ENCODE data around the gene PEAR1. TPM values are rescaled to one million over a fixed set of nuclear protein-coding genes. Genes with fewer than 3 reads are reported as not detected.
A peak's percentile ranks its signal among the peaks of the same experiment; 100 is the strongest.

PEAR1 gene, protein sequence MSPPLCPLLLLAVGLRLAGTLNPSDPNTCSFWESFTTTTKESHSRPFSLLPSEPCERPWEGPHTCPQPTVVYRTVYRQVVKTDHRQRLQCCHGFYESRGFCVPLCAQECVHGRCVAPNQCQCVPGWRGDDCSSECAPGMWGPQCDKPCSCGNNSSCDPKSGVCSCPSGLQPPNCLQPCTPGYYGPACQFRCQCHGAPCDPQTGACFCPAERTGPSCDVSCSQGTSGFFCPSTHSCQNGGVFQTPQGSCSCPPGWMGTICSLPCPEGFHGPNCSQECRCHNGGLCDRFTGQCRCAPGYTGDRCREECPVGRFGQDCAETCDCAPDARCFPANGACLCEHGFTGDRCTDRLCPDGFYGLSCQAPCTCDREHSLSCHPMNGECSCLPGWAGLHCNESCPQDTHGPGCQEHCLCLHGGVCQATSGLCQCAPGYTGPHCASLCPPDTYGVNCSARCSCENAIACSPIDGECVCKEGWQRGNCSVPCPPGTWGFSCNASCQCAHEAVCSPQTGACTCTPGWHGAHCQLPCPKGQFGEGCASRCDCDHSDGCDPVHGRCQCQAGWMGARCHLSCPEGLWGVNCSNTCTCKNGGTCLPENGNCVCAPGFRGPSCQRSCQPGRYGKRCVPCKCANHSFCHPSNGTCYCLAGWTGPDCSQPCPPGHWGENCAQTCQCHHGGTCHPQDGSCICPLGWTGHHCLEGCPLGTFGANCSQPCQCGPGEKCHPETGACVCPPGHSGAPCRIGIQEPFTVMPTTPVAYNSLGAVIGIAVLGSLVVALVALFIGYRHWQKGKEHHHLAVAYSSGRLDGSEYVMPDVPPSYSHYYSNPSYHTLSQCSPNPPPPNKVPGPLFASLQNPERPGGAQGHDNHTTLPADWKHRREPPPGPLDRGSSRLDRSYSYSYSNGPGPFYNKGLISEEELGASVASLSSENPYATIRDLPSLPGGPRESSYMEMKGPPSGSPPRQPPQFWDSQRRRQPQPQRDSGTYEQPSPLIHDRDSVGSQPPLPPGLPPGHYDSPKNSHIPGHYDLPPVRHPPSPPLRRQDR
- polyA plus RNA-seq (2011; rRNA removed) (14.9 and 16.1 TPM in 2 replicates), polyA minus RNA-seq (2011; rRNA and poly(A)+ RNA removed) (6.2 and 8.9 TPM in 2 replicates)

DNA sequence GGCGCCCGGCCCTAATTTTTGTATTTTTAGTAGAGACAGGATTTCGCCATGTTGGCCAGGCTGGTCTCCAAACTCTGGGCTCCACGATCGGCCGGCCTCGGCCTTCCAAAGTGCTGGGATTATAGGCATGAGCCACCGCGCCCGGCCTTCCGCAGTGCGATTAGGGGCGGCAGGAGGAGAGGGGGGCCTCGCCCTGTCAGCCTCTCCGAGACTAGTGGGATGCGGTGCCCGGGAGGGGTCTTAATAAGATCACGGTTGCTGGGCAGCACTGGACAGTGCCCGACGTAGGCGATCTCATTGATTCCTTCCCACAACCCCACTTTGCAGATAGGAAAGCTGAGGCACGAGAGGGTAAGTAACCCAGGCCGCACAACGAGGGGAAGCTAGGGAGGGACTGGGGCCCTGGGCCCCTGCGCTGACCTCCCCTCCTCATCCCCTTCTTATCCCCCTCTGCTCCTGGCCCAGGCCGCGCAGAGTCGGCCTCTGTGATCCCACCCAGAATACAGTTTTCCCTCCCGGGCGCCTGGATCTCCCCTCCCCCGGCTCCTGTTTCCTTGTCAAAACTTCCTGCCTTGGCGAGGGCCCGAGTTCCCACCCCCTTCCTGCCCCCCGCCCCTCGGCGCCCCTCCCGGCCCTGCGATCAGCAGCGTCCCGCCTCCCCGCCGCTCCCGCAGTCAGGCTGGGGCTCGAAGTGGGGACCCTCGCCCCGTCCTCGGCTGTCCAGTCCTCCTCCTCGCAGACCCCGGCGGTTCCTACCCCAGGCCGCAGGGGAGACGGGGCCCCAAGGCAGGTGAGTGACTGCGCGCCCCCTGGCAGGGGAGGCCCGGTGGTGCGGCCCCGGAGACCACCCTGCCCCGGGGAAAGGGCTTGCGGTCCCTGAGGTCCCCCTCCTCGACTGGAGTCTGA is at the start of gene PEAR1:
Gene PEAR1 (plus strand): TSS at position 671 of the 906 bp plus-strand sequence. CDS start 10,209 bp downstream, outside the sequence.
- H3K27ac ChIP-seq (ENCODE audit: low read depth, low read length): peak within 1 kb of the TSS; percentile 77
- no peaks in the 10 kb centered on the region; the same call in 1 of the 2 replicates for H3K9me3 ChIP-seq (ENCODE audit: control insufficient read depth, insufficient read depth, low read length)
- POLR2A ChIA-PET: no interaction called here
- H3K4me3 ChIP-seq (ENCODE audit: low read depth, low read length): peak within 1 kb of the TSS; percentile 65
- DNase-seq (ENCODE audit: low read depth, low spot score): no peak
- TF ChIP-seq CTCF (IDR thresholded peaks at IDR 0.05; ENCODE audit: low read depth, low read length): peak; percentile 16; the same call in 1 of the 2 replicates
- CTCF ChIA-PET: interaction anchor here (0.5 to 6.7 kb wide), 22 partner anchors 9 to 515 kb away, joined by 3 to 108 read pairs (median 7); partner anchors contain the start of genes ISG20L2, LRRC71, METTL25B and NTRK1
- peaks cover 3% of the 10 kb centered on the region for H3K27me3 ChIP-seq (ENCODE audit: control insufficient read depth, insufficient read depth, low read length)

- POLR2A ChIA-PET: no interaction called here
- Histone ChIP-seq H3K27me3 (ENCODE audit: control insufficient read depth, insufficient read depth, low read length) (peaks cover 88% of the 10 kb centered on the region), H3K27ac (ENCODE audit: low read depth, low read length) (no peak overlapping the region), H3K4me3 (ENCODE audit: low read depth, low read length) (no peak overlapping the region), H3K9me3 (ENCODE audit: control insufficient read depth, insufficient read depth, low read length) (peaks cover 3% of the 10 kb centered on the region; the same call in 1 of the 2 replicates)
- CTCF ChIA-PET: interaction anchor here (1.6 kb wide), 1 partner anchor 16 kb away, joined by 5 read pairs; no protein-coding TSS in a partner anchor
- no peak for TF ChIP-seq CTCF (IDR thresholded peaks at IDR 0.05; ENCODE audit: low read depth, low read length)
- no peak for DNase-seq (ENCODE audit: low read depth, low spot score)
These were observed 49.4 kb upstream of the PEAR1 start for GRCh38 chr1:156844102-156844501.

DNA sequence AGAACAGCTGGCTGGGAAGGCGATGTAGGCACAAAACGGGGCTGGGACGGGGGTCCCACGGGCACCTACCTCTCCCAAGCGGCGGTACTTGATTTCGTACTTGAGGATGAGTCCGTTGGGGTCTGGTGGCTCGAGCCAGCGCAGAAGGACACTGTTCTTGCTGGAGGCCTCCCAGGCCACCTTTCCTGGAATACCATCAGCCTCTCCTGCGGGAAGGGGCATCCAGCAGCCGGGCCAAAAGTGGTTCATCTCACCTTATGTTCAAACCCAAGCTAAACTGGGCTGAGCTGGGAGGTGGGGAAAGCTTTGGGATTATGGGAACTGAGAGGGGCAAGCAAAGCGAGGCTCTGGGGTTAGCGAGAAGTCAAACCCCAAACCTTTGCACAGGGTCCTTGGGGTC is 48.9 kb upstream of the PEAR1 start:
- Histone ChIP-seq H3K27ac (ENCODE audit: low read depth, low read length) (no peak overlapping the region), H3K27me3 (ENCODE audit: control insufficient read depth, insufficient read depth, low read length) (peaks cover 91% of the 10 kb centered on the region), H3K4me3 (ENCODE audit: low read depth, low read length) (no peak overlapping the region), H3K9me3 (ENCODE audit: control insufficient read depth, insufficient read depth, low read length) (peaks cover 3% of the 10 kb centered on the region; the same call in 1 of the 2 replicates)
- CTCF ChIA-PET: no interaction called here
- no peak for DNase-seq (ENCODE audit: low read depth, low spot score)
- no peak for TF ChIP-seq CTCF (IDR thresholded peaks at IDR 0.05; ENCODE audit: low read depth, low read length)
- POLR2A ChIA-PET: no interaction called here

GRCh38 chr1:156845055-156845952 is 48.2 kb upstream of the PEAR1 start:
- TF ChIP-seq CTCF (IDR thresholded peaks at IDR 0.05; ENCODE audit: low read depth, low read length): no peak
- Histone ChIP-seq H3K27ac (ENCODE audit: low read depth, low read length) (no peak overlapping the region), H3K9me3 (ENCODE audit: control insufficient read depth, insufficient read depth, low read length) (peaks cover 3% of the 10 kb centered on the region; the same call in 1 of the 2 replicates), H3K4me3 (ENCODE audit: low read depth, low read length) (no peak overlapping the region), H3K27me3 (ENCODE audit: control insufficient read depth, insufficient read depth, low read length) (peaks cover 93% of the 10 kb centered on the region)
- POLR2A ChIA-PET: no interaction called here
- CTCF ChIA-PET: no interaction called here
- no peak for DNase-seq (ENCODE audit: low read depth, low spot score)

Measured in AG04450 (cell line).